ENCODE data around the gene PHKA1.

GRCh38 chrX:72652082-72652481, 62.0 kb downstream of the PHKA1 start:
- no peak for TF ChIP-seq CTCF (IDR thresholded peaks at IDR 0.05)
- TF ChIP-seq POLR2A (IDR thresholded peaks at IDR 0.05): no peak
- no peak for TF ChIP-seq POLR2AphosphoS5 (IDR thresholded peaks at IDR 0.05)

Measured in breast epithelium (tissue), 3 donors.